Caco-2 (cell line): ENCODE measurements around the gene PIGM. TPM values are rescaled to one million over a fixed set of nuclear protein-coding genes. Genes with fewer than 3 reads are reported as not detected.

Experiments
- BruUV-seq: library from RNA; stranded (reverse); fragments of 400-500 nt; replicated peaks from 2 replicates; lab custom pipeline; 2021; lab: Mats Ljungman, UMichigan
- CTCF ChIA-PET: fragments of 300-600 bp; sonication (Branson Sonifier 250); formaldehyde crosslinking; loops from one replicate; lab custom pipeline; 2022; ENCODE audit warnings: antibody characterized with exemption; lab: Charles Lee
- POLR2A ChIA-PET: fragments of 300-600 bp; sonication (Branson Sonifier 250); formaldehyde crosslinking; loops from one replicate; lab custom pipeline; 2022; ENCODE audit warnings: antibody characterized with exemption; lab: Charles Lee
- DNase-seq, 2 experiments: peaks; one replicate each; pipeline versions ENCODE4 v3.0.0 to v3.0.0-alpha.2; 2020 to 2022
- H3K27me3 ChIP-seq: replicated peaks from 2 replicates; pipeline ENCODE4 v1.6.0; 2011; ENCODE audit warnings: low read length; ENCODE audit not compliant: control insufficient read depth, insufficient read depth
- H3K36me3 ChIP-seq: 2 replicates; pipeline ENCODE4 v1.5.1; 2011; ENCODE audit warnings: low read length; ENCODE audit not compliant: control insufficient read depth, insufficient read depth
- H3K4me1 ChIP-seq: fragments of 250-450 bp; sonication (Bioruptor Pico); 2 replicates; pipeline ENCODE4 v1.5.1; 2020; ENCODE audit warnings: mild to moderate bottlenecking
- H3K4me3 ChIP-seq: 2 replicates; pipeline ENCODE4 v1.5.1; 2011; ENCODE audit warnings: low read depth, mild to moderate bottlenecking, control low read depth, low read length
- H3K9me3 ChIP-seq: fragments of 250-450 bp; sonication (Bioruptor Pico); 2 replicates; pipeline ENCODE4 v1.5.1; 2020; ENCODE audit warnings: mild to moderate bottlenecking, moderate library complexity
- H3K27ac Mint-ChIP-seq: one replicate; pipeline ENCODE4 v1.8.0; 2022; ENCODE audit warnings: mixed read lengths; ENCODE audit not compliant: unreplicated experiment
- H3K27me3 Mint-ChIP-seq: one replicate; pipeline ENCODE4 v1.8.0; 2022; ENCODE audit warnings: mixed read lengths; ENCODE audit not compliant: insufficient read depth, unreplicated experiment
- H3K36me3 Mint-ChIP-seq: one replicate; pipeline ENCODE4 v1.8.0; 2022; ENCODE audit warnings: mild to moderate bottlenecking, mixed read lengths; ENCODE audit not compliant: insufficient read depth, unreplicated experiment
- H3K4me1 Mint-ChIP-seq: one replicate; pipeline ENCODE4 v1.8.0; 2022; ENCODE audit warnings: low read depth, mixed read lengths; ENCODE audit not compliant: unreplicated experiment
- H3K4me3 Mint-ChIP-seq: one replicate; pipeline ENCODE4 v1.8.0; 2022; ENCODE audit warnings: mild to moderate bottlenecking, moderate library complexity, mixed read lengths; ENCODE audit not compliant: unreplicated experiment
- H3K9me3 Mint-ChIP-seq: one replicate; pipeline ENCODE4 v1.8.0; 2022; ENCODE audit warnings: mixed read lengths; ENCODE audit not compliant: unreplicated experiment
- CTCF ChIP-seq, 2 experiments: fragments of 200-600 bp in 1 of 2; IDR thresholded peaks; 1 replicate in 1 of 2; 2 replicates in 1 of 2; pipeline versions ENCODE4 v1.5.1 to v1.8.0; 2011 to 2022; ENCODE audit warnings: antibody characterized with exemption in 1 of 2, control low read depth in 1 of 2, inconsistent platforms in 1 of 2, low read depth in 1 of 2, low read length in 1 of 2, mild to moderate bottlenecking in 1 of 2, moderate library complexity in 1 of 2; ENCODE audit not compliant: insufficient read depth in 1 of 2, severe bottlenecking in 1 of 2, unreplicated experiment in 1 of 2
- intact Hi-C: fragments of 100-400 bp; cut with micrococcal nuclease; formaldehyde crosslinking; loops from one replicate; pipeline ENCODE4 v1.10.0; 2022; ENCODE audit not compliant: unreplicated experiment
- total RNA-seq: library from RNA; stranded (reverse); gene quantifications from 2 replicates; pipeline ENCODE4 v1.2.3, GENCODE V29; 2022

The PIGM gene
- total RNA-seq, 1 experiment from 2014 or later = 5.5 TPM

- Histone ChIP-seq H3K36me3 (no peaks in the 10 kb centered on the region), H3K4me1 (no peaks in the 10 kb centered on the region), H3K27me3 (no peaks in the 10 kb centered on the region), H3K4me3 (no peak overlapping the region), H3K9me3 (no peaks in the 10 kb centered on the region)
- Mint-ChIP-seq H3K27me3 (peaks cover 17% of the 10 kb centered on the region), H3K27ac (no peak overlapping the region), H3K4me3 (no peak overlapping the region), H3K4me1 (no peaks in the 10 kb centered on the region), H3K36me3 (no peaks in the 10 kb centered on the region), H3K9me3 (no peaks in the 10 kb centered on the region)
- no TSS peak for BruUV-seq
- POLR2A ChIA-PET = interaction anchor here (0.6 kb wide), 1 partner anchor 10 kb away, joined by 4 read pairs; no protein-coding TSS in a partner anchor
- DNase-seq = no peak
- TF ChIP-seq CTCF (IDR thresholded peaks at IDR 0.05; ENCODE audit: insufficient read depth in 1 of 2, low read depth in 1 of 2, low read length in 1 of 2, severe bottlenecking in 1 of 2, unreplicated experiment in 1 of 2) = no peak
- intact Hi-C loops = loop anchor here (5.0 kb wide), 1 partner anchor 45 kb away; the partner anchor contains the start of gene PIGM
- CTCF ChIA-PET = interaction anchor here (0.6 to 2.0 kb wide), 5 partner anchors 19 to 48 kb away, joined by 4 to 16 read pairs (median 10); partner anchors contain the start of gene IGSF8
Measured at GRCh38 chr1:160077486-160077885, 45.7 kb upstream of the PIGM start.

GRCh38 chr1:160076295-160076694 lies 44.5 kb upstream of the PIGM start:
- no peak for DNase-seq
- Mint-ChIP-seq H3K4me3 (no peak overlapping the region), H3K27me3 (peaks cover 22% of the 10 kb centered on the region), H3K4me1 (no peaks in the 10 kb centered on the region), H3K9me3 (no peaks in the 10 kb centered on the region), H3K36me3 (no peaks in the 10 kb centered on the region), H3K27ac (no peak overlapping the region)
- no TSS peak for BruUV-seq
- CTCF ChIA-PET = no interaction called here
- H3K4me3 ChIP-seq = no peak overlapping the region
- no peak for TF ChIP-seq CTCF (IDR thresholded peaks at IDR 0.05; ENCODE audit: insufficient read depth in 1 of 2, low read depth in 1 of 2, low read length in 1 of 2, severe bottlenecking in 1 of 2, unreplicated experiment in 1 of 2)
- H3K27me3 ChIP-seq = no peaks in the 10 kb centered on the region
- H3K4me1 ChIP-seq = no peaks in the 10 kb centered on the region
- H3K36me3 ChIP-seq = no peaks in the 10 kb centered on the region
- no peaks in the 10 kb centered on the region for H3K9me3 ChIP-seq
- POLR2A ChIA-PET = no interaction called here
- intact Hi-C loops = loop anchor here (5.0 kb wide), 1 partner anchor 44 kb away; the partner anchor contains the start of gene PIGM

GRCh38 chr1:160075836-160076235 lies 44.0 kb upstream of the PIGM start:
- no peak for DNase-seq
- ChIA-PET CTCF (no interaction called here), POLR2A (no interaction called here)
- BruUV-seq = no TSS peak
- H3K36me3 ChIP-seq = no peaks in the 10 kb centered on the region
- TF ChIP-seq CTCF (IDR thresholded peaks at IDR 0.05; ENCODE audit: insufficient read depth in 1 of 2, low read depth in 1 of 2, low read length in 1 of 2, severe bottlenecking in 1 of 2, unreplicated experiment in 1 of 2) = no peak
- Mint-ChIP-seq H3K27me3 (peaks cover 18% of the 10 kb centered on the region), H3K27ac (no peak overlapping the region), H3K9me3 (no peaks in the 10 kb centered on the region), H3K4me1 (no peaks in the 10 kb centered on the region), H3K36me3 (no peaks in the 10 kb centered on the region), H3K4me3 (no peak overlapping the region)
- intact Hi-C loops = loop anchor here (5.0 kb wide), 1 partner anchor 44 kb away; the partner anchor contains the start of gene PIGM
- H3K27me3 ChIP-seq = no peaks in the 10 kb centered on the region
- no peaks in the 10 kb centered on the region for H3K4me1 ChIP-seq
- no peak overlapping the region for H3K4me3 ChIP-seq
- H3K9me3 ChIP-seq = no peaks in the 10 kb centered on the region
